MM.1S (cell line): ENCODE data around the gene SPATS2.

Source experiments
- DNase-seq: peaks from one replicate; pipeline ENCODE4 v3.0.0-alpha.2; 2015
- H2AFZ ChIP-seq: fragments of 300-600 bp; sonication (generic); 2 replicates; pipeline ENCODE4 v1.6.0; 2016; ENCODE audit warnings: antibody characterized with exemption, low read length
- H3F3A ChIP-seq: fragments of 300-600 bp; sonication (generic); 2 replicates; pipeline ENCODE4 v1.6.1; 2016; ENCODE audit warnings: mild to moderate bottlenecking, antibody characterized with exemption, low read length, moderate library complexity, mixed read lengths; ENCODE audit not compliant: insufficient read depth
- H3K27ac ChIP-seq: fragments of 300-600 bp; sonication (generic); 2 replicates; pipeline ENCODE4 v1.5.1; 2016; ENCODE audit warnings: mild to moderate bottlenecking, low read length
- H3K27me3 ChIP-seq: fragments of 300-600 bp; sonication (generic); replicated peaks from 2 replicates; pipeline ENCODE4 v1.6.0; 2016; ENCODE audit warnings: low read length; ENCODE audit not compliant: insufficient read depth
- H3K36me3 ChIP-seq: fragments of 300-600 bp; sonication (generic); replicated peaks from 2 replicates; pipeline ENCODE4 v1.6.1; 2016; ENCODE audit warnings: mild to moderate bottlenecking, low read length, mixed read lengths; ENCODE audit not compliant: insufficient read depth
- H3K4me1 ChIP-seq: fragments of 300-600 bp; sonication (generic); 2 replicates; pipeline ENCODE4 v1.6.1; 2016; ENCODE audit warnings: low read length, mixed read lengths
- H3K4me2 ChIP-seq: fragments of 300-600 bp; sonication (generic); 2 replicates; pipeline ENCODE4 v1.6.0; 2016; ENCODE audit warnings: low read depth, low read length
- H3K4me3 ChIP-seq: fragments of 300-600 bp; sonication (generic); 2 replicates; pipeline ENCODE4 v1.5.1; 2016; ENCODE audit warnings: low read length, mixed read lengths
- H3K79me2 ChIP-seq: fragments of 300-600 bp; sonication (generic); 2 replicates; pipeline ENCODE4 v1.6.1; 2016; ENCODE audit warnings: mixed run types, low read length, mixed read lengths
- H3K9ac ChIP-seq: fragments of 300-600 bp; sonication (generic); 2 replicates; pipeline ENCODE4 v1.6.1; 2016; ENCODE audit warnings: low read length, mixed read lengths
- H3K9me2 ChIP-seq: fragments of 300-600 bp; sonication (generic); replicated peaks from 2 replicates; pipeline ENCODE4 v1.6.1; 2016; ENCODE audit warnings: mild to moderate bottlenecking, low read length, mixed read lengths; ENCODE audit not compliant: insufficient read depth
- H3K9me3 ChIP-seq: fragments of 300-600 bp; sonication (generic); replicated peaks from 2 replicates; pipeline ENCODE4 v1.6.1; 2016; ENCODE audit warnings: mild to moderate bottlenecking, low read length, mixed read lengths; ENCODE audit not compliant: insufficient read depth
- H4K20me1 ChIP-seq: fragments of 300-600 bp; sonication (generic); 2 replicates; pipeline ENCODE4 v1.6.1; 2016; ENCODE audit warnings: mild to moderate bottlenecking, low read length, moderate library complexity, mixed read lengths; ENCODE audit not compliant: insufficient read depth
- CTCF ChIP-seq: fragments of 300-600 bp; sonication (generic); IDR thresholded peaks from 2 replicates; pipeline ENCODE4 v1.5.1; 2016; ENCODE audit warnings: antibody characterized with exemption, low read length, mixed read lengths
- EZH2 ChIP-seq: fragments of 300-600 bp; sonication (generic); optimal IDR thresholded peaks from 2 replicates; pipeline ENCODE3; 2017; ENCODE audit warnings: low read depth, mild to moderate bottlenecking, antibody characterized with exemption, low read length, mixed read lengths
- EZH2phosphoT487 ChIP-seq: fragments of 300-600 bp; sonication (generic); IDR thresholded peaks from 2 replicates; pipeline ENCODE4 v1.6.1; 2018; ENCODE audit warnings: antibody characterized with exemption, low read length

The SPATS2 gene

GRCh38 chr12:49534731-49535278, 167.5 kb downstream of the SPATS2 start:
- Histone ChIP-seq H3K4me3 (no peak overlapping the region), H3K27me3 (peaks cover 27% of the 10 kb centered on the region)
- no peak for DNase-seq

DNA sequence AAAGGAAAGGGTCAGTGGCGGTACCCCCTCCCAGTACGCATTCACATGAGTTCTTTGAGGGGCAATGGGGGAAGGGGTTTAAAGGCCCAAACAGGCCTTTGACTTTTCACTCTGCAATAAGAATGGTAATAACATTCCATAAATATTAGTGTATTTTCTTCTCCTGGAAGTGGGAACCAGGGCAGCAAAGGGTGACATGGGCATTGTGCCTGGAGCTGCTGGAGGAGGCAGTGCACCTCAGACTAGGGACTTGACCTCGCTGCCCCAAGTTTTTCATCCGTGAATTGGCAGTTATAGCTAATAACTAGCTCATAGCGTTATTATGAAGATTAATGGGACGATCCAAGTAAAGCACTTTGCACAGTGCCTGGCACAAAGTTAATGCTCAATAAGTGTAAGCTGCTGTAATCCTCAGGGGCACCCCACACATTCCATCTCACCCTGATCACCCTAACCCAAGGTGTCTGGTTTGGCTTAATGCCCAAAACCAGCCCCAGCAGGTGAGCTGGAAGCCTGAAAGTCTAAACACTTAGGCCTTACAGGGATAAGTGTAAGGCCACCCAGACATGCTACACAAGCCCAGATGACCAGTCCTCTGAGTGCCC, 168.8 kb downstream of the SPATS2 start:
- no peak overlapping the region for H3K9ac ChIP-seq
- DNase-seq, result no peak
- no peaks in the 10 kb centered on the region for H3K36me3 ChIP-seq
- H3K9me3 ChIP-seq, result no peaks in the 10 kb centered on the region
- H3K79me2 ChIP-seq, result no peaks in the 10 kb centered on the region
- H3F3A ChIP-seq, result 0 out of 2 replicates have a peak, but pooled peaks cover 10% of the 10 kb centered on the region
- H3K27me3 ChIP-seq, result peaks cover 35% of the 10 kb centered on the region
- no peak for TF ChIP-seq CTCF
- TF ChIP-seq EZH2, result no peak
- no peak overlapping the region for H2AFZ ChIP-seq
- H4K20me1 ChIP-seq, result no peaks in the 10 kb centered on the region
- H3K9me2 ChIP-seq, result no peaks in the 10 kb centered on the region
- no peaks in the 10 kb centered on the region for H3K4me1 ChIP-seq
- H3K4me2 ChIP-seq, result no peak overlapping the region
- H3K27ac ChIP-seq, result no peak overlapping the region
- H3K4me3 ChIP-seq, result no peak overlapping the region

More at GRCh38 chr12:49534731-49535278, 167.5 kb downstream of the SPATS2 start:
- TF ChIP-seq CTCF, result no peak
- no peak for TF ChIP-seq EZH2
- no peak for TF ChIP-seq EZH2phosphoT487
- H3K9ac ChIP-seq, result no peak overlapping the region
- no peaks in the 10 kb centered on the region for H3K79me2 ChIP-seq
- no peaks in the 10 kb centered on the region for H3K9me3 ChIP-seq
- 0 out of 2 replicates have a peak, but pooled peaks cover 10% of the 10 kb centered on the region for H3F3A ChIP-seq
- no peaks in the 10 kb centered on the region for H3K4me1 ChIP-seq
- no peaks in the 10 kb centered on the region for H3K36me3 ChIP-seq
- H4K20me1 ChIP-seq, result no peaks in the 10 kb centered on the region
- H3K4me2 ChIP-seq, result no peak overlapping the region
- no peak overlapping the region for H2AFZ ChIP-seq
- H3K27ac ChIP-seq, result no peak overlapping the region
- H3K9me2 ChIP-seq, result no peaks in the 10 kb centered on the region

DNA sequence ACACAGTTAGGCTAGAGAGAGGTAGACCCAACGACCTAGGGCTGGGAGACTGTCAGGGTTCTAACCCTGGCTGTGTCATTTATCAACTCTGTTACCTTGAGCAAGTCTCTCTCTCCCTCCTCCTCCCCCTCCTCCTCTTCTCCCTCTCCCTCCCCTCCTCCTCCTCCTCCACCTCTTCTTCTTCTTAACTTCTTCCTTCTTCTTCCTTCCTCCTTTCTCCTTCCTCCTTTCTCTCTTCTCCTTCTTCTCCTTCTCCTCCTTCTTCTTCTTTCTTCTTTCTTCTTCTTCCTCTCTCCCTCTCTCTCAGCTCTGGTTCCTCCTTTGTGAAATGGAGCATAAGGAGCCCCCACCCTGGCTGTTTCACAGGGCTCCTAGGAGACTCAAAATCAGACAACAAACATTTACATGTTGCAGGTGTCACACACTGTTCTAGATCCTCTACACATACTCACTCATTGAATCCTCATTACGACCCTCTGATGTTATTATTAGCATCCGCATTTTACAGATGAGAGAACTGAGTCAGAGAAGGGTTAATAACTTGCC, 169.3 kb downstream of the SPATS2 start:
- Histone ChIP-seq H2AFZ (no peak overlapping the region), H4K20me1 (no peaks in the 10 kb centered on the region), H3K9me2 (no peaks in the 10 kb centered on the region), H3K4me2 (no peak overlapping the region), H3K9me3 (no peaks in the 10 kb centered on the region), H3K4me1 (no peaks in the 10 kb centered on the region), H3K4me3 (no peak overlapping the region), H3K27ac (no peak overlapping the region), H3K36me3 (no peaks in the 10 kb centered on the region), H3K9ac (no peak overlapping the region), H3K79me2 (no peaks in the 10 kb centered on the region), H3F3A (0 out of 2 replicates have a peak, but pooled peaks cover 10% of the 10 kb centered on the region), H3K27me3 (peaks cover 35% of the 10 kb centered on the region)
- TF ChIP-seq EZH2phosphoT487, result no peak
- TF ChIP-seq CTCF, result no peak
- no peak for TF ChIP-seq EZH2
- DNase-seq, result no peak
